22Rv1 (cell line): Measurements from ENCODE around the gene SLC9C2.
"Not testable (repeated sequence)": the region's sequence is repeated elsewhere in the genome, so short reads cannot be mapped to it uniquely, and the experiment has no call there.

ENCODE experiments used
- H3K27ac ChIP-seq: fragments of 450-650 bp; 2 replicates; pipeline ENCODE4 v1.5.1; 2017
- ZFX ChIP-seq: fragments of 450-650 bp; IDR thresholded peaks from 2 replicates; pipeline ENCODE4 v1.6.1; 2017; ENCODE audit warnings: antibody characterized with exemption, borderline replicate concordance
- TF ChIP-seq, protein P1 (sequence below): fragments of 450-650 bp; IDR thresholded peaks from 2 replicates; pipeline ENCODE4 v1.5.1; 2017; ENCODE audit warnings: mild to moderate bottlenecking

Gene SLC9C2, protein sequence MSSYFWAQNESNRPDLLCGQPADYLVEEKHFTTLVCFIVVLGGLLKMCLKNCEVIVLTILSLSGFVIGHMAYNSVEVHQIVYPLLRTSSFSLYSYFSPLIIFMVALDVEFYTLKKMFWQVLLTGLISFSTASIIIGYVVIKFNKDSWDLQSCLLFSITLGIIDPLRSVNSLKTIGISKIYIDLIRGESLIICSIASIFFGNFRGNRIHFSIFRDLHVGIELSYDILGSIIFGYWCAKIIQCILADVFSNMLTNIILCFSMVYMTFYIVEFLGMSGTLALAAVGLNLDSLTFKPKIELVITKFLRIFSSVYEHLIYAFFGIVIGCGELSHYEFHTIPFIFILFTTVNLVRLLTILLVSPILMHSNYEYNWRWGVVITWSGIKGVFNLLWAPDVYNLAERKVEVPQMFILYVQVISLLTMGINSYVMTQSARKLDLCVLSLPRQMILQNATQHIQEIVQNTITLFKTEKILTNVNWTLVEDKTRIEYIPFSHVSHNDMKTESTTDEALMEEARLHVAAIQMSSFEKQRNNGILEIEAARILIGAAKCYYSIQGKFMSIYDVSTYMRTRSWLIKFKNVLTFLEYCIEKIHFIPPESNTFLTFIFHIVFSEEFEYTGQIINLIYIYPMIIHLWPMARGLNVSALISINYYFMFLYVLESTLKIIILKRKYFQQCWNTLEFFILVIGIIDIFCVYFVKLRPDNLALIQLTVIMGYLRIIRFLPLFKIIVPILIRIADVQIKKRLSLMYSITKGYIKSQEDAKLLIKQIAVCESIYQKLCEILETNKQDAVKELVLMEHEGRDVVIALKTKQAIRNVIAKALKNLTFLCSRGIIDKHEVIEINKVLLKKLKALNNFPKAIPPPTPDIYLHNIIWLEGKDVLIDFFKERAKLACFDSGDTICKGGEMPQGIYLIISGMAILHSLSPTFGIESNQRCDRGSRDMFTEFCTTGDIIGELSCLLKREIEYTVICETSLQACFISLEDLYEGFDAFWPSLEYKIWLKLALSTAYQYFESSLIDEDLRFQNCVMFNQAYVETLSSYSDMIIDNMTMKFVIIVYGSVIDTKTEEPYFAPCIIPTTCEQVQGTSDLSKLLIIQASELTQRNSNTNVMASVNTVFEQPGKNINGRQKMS

GRCh38 chr1:173603056-173603591, at the start of gene SLC9C2:
Gene SLC9C2 (minus strand): TSS chr1:173603072. CDS start chr1:173601776, 1,296 bp downstream.
- H3K27ac ChIP-seq, result no peak within 1 kb of the TSS
- TF ChIP-seq ZFX, result no peak
- TF ChIP-seq, protein P1, sequence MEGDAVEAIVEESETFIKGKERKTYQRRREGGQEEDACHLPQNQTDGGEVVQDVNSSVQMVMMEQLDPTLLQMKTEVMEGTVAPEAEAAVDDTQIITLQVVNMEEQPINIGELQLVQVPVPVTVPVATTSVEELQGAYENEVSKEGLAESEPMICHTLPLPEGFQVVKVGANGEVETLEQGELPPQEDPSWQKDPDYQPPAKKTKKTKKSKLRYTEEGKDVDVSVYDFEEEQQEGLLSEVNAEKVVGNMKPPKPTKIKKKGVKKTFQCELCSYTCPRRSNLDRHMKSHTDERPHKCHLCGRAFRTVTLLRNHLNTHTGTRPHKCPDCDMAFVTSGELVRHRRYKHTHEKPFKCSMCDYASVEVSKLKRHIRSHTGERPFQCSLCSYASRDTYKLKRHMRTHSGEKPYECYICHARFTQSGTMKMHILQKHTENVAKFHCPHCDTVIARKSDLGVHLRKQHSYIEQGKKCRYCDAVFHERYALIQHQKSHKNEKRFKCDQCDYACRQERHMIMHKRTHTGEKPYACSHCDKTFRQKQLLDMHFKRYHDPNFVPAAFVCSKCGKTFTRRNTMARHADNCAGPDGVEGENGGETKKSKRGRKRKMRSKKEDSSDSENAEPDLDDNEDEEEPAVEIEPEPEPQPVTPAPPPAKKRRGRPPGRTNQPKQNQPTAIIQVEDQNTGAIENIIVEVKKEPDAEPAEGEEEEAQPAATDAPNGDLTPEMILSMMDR, result no peak

DNA sequence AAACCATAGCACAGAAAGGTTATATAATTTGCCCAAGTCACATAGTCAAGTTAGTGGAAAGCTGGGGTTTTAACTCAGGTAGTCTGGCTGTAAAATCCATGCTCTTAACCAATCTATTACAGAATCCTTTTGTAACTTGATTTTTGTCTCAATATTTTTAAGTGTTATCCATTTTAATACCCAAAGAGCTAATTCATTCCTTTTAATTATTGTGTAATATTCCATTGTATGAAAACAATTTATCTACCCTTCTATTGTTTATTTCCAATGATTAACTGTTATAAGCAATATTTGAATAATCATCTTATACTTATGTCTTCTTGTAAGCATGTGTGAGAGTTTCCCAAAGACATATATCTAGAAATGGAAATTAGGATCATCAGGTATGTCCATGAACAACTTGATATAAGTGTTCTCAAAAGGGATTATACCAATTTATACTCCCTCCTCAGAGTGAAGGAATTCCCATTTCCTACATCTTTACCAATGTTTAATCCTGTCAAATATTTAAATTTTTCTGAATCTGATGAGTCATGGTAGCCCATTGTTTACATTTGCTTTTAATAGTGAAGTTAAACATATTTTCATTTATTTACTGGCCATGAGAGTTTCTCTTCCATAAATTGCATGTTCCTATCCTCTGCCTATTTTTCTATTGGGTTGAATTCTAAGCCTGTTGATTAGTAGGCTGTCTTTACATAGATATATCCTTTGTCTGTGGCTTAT, 46.2 kb upstream of the SLC9C2 start:
- TF ChIP-seq ZFX, result no peak
- H3K27ac ChIP-seq, result no peak overlapping the region

- H3K27ac ChIP-seq, result no peak overlapping the region
- TF ChIP-seq, protein P1, result no peak
- TF ChIP-seq ZFX, result no peak
Observed at GRCh38 chr1:173646656-173647055, 43.8 kb upstream of the SLC9C2 start.

- not testable (repeated sequence) for H3K27ac ChIP-seq
Observed at GRCh38 chr1:173642450-173643139, 39.7 kb upstream of the SLC9C2 start.

DNA sequence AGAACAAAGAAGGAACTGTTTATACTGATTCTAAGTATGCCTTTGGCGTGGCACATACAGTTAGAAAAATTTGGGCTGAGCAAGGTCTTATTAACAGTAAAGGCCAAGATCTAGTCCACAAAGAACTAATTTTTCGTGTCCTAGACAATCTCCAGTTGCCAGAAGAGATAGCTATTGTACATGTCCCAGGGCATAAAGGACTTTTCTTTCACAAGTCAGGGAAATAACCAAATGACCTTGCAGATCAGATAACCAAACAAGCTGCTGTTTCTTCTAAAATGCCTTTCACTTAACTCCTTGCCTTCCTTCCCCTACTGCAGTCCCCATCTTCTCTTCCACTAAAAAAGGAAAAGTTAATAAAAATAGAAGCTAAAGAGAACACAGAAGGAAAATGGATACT, 36.2 kb upstream of the SLC9C2 start:
- H3K27ac ChIP-seq, result no peak overlapping the region
- TF ChIP-seq, protein P1, result no peak
- no peak for TF ChIP-seq ZFX

DNA sequence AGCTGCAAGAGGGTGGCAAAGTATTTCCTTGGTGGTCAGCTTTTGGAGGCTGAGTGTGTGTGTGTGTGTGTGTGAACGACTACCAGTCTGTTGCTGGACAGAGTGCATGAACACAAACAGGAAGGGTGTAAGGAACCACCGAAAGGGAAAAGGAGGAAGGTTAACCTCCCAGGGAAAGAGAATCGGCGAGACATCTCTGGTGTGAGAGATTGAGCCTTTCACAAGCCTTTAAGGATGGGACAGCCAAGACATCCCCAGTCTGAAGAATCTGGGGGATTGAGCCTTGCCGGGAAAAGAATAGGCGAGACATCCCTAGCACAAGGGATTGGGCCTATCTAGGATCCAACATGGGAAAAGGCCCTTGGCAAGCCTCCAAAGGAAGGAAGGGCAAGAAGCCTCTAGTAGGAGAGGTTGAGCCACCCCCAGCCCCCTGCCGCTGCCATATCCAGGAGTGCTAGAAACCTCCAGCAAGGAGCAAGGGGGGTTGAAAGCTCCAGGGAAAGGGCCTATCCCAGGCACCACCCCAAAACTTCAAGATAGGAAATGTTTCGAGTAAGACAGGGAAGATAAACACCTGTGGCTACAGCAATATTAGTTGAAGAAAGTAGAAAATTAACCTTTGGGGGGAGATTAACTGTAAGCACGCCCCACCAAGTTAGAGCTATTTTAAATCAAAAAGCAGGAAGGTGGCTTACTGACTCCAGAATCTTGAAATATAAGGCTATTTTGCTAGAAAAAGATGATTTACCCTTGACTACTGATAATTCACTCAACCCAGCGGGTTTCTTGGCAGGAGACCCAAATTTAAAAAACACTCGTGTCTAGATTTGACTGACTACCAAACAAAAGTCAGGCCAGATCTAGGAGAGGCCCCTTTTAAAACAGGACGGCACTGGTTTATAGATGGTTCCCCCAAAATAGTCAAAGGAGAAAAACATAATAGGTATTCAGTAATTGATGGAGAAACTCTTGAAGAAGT, 35.5 kb upstream of the SLC9C2 start:
- no peak overlapping the region for H3K27ac ChIP-seq
- TF ChIP-seq, protein P1, result no peak
- TF ChIP-seq ZFX, result no peak

GRCh38 chr1:173637236-173638042, 34.6 kb upstream of the SLC9C2 start:
- not testable (repeated sequence) for H3K27ac ChIP-seq
